Loucy (cell line): ENCODE results near the gene ALDH1L1.

ENCODE experiments used
- EZH2phosphoT487 ChIP-seq: fragments of 200-600 bp; IDR thresholded peaks from 2 replicates; pipeline ENCODE4 v1.6.1; 2018; ENCODE audit warnings: antibody characterized with exemption, mild to moderate bottlenecking, moderate library complexity, borderline replicate concordance
- TF ChIP-seq, protein P1 (sequence below): fragments of 200-600 bp; sonication (generic); conservative IDR thresholded peaks from 2 replicates; pipeline ENCODE4 v1.5.1; 2014; ENCODE audit warnings: mild to moderate bottlenecking, antibody characterized with exemption, low read length

DNA sequence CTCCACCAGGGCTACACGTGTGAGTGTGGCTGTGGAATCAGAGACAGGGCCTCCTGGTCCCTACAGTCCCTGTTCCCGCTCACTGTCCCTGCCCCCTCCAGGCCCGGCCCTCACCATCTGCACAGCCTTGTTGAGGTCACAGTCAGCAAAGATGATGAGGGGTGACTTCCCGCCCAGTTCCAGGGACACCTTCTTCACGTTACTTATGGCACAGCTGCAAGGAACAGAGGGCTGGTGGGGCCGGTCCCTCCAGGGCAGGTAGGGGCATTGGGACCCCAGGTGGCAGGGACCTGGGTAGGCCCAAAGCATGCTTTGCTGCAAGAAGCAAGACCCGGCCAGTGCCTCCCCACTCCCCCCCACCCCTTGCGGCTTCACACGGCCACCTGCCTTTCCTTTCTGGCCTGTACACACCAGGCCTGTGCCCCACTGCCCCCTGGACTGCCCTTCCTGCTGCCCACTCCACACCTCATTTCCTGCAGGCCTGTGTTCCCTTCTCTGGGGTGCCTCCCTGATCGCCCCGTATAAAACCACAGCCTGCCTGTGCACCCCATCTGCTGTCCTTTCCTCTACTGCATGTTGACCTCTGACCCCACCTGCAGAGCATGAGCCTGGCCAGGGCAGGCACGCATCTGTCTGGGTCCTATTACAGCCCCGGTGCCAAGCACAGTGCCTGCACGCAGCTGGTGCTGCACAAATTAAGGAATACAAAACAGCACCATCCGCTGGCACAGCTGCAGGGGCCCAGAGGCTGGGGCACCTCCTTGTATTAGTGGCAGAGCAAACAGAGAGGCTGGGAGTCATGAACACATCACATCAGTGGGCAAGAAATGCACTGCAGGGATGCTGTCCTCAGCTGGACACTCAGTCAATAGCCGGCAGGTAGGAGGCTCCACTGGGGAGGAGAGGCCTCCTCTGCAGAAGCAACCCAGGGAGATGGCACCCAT, 65.7 kb downstream of the ALDH1L1 start:
- TF ChIP-seq, protein P1, sequence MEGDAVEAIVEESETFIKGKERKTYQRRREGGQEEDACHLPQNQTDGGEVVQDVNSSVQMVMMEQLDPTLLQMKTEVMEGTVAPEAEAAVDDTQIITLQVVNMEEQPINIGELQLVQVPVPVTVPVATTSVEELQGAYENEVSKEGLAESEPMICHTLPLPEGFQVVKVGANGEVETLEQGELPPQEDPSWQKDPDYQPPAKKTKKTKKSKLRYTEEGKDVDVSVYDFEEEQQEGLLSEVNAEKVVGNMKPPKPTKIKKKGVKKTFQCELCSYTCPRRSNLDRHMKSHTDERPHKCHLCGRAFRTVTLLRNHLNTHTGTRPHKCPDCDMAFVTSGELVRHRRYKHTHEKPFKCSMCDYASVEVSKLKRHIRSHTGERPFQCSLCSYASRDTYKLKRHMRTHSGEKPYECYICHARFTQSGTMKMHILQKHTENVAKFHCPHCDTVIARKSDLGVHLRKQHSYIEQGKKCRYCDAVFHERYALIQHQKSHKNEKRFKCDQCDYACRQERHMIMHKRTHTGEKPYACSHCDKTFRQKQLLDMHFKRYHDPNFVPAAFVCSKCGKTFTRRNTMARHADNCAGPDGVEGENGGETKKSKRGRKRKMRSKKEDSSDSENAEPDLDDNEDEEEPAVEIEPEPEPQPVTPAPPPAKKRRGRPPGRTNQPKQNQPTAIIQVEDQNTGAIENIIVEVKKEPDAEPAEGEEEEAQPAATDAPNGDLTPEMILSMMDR, result no peak
- TF ChIP-seq EZH2phosphoT487, result no peak
